Pancreas (tissue), 10 donors: Measurements from ENCODE around the gene IDE. TPM values are rescaled to one million over a fixed set of nuclear protein-coding genes. Genes with fewer than 3 reads are reported as not detected.

Source experiments
- ATAC-seq, 4 donors: fragments of 200-7000 bp; cut with Tn5 transposase; one replicate each; pipeline versions ENCODE4 v1.8.0 to v1.9.1; 2020; ENCODE audit warnings: mild to moderate bottlenecking in 4 of 4, moderate library complexity in 4 of 4
- DNase-seq, 6 donors: peaks; one replicate each; pipeline ENCODE4 v3.0.0-alpha.2; 2020
- FAIRE-seq: peaks from 2 replicates; lab custom pipeline; 2012; peaks lifted over from hg19 to GRCh38; lab: Jason Lieb, UNC
- H3K27ac ChIP-seq, 4 donors: fragments of 200-600 bp; sonication (generic); 1 replicate in 3 of 4; 2 replicates in 1 of 4; pipeline versions ENCODE4 v1.5.0 to v1.8.0; 2020
- H3K27me3 ChIP-seq, 4 donors: fragments of 200-600 bp; one replicate each; pipeline ENCODE4 v1.8.0; 2021
- H3K36me3 ChIP-seq, 3 donors: fragments of 200-600 bp; sonication (generic) in 1 of 3; one replicate each; pipeline versions ENCODE4 v1.5.0 to v1.8.0; 2020 to 2021
- H3K4me1 ChIP-seq, 3 donors: fragments of 200-600 bp; one replicate each; pipeline ENCODE4 v1.8.0; 2021
- H3K4me3 ChIP-seq, 4 donors: fragments of 200-600 bp; sonication (generic) in 2 of 4; one replicate each; pipeline versions ENCODE4 v1.5.0 to v1.8.0; 2020 to 2021
- H3K9me3 ChIP-seq, 4 donors: fragments of 200-600 bp; one replicate each; pipeline ENCODE4 v1.8.0; 2021
- CTCF ChIP-seq, 4 donors: fragments of 200-600 bp; sonication (generic) in 3 of 4; IDR thresholded peaks; one replicate each; pipeline versions ENCODE4 v1.5.0 to v1.8.0; 2021; ENCODE audit warnings: antibody characterized with exemption in 4 of 4
- WGBS, 2 donors: extraction: QIAGEN DNeasy Blood & Tissue Kit; methylation state at CpG; one replicate each; pipeline ENCODE4 v1.1.7; 2013; 5-methylcytosine and 5-hydroxymethylcytosine counted together
- intact Hi-C, 3 donors: fragments of 100-400 bp; cut with DNase I; formaldehyde crosslinking; loops; one replicate each; pipeline versions ENCODE4 v1.11.1 to v1.14.2; 2022
- polyA plus RNA-seq, 2 donors: library from polyadenylated mRNA; stranded (reverse); fragments of 200-250 nt; gene quantifications; one replicate each; pipeline ENCODE4 v1.2.3, GENCODE V29; 2013
- total RNA-seq, 6 donors: library from RNA; stranded (reverse); fragmentation: NEBNext Ultra II Directional in 4 of 6; extraction: Animal tissue kit (Norgen Biotek cat#: 25700) in 4 of 6; gene quantifications; one replicate each; pipeline versions ENCODE4 v1.2.1 to v1.2.4, GENCODE V29; 2021 to 2023
- donor health status: healthy with polysubstance abuse.
- donor health status: DM: no; HTN: no; CAD: no; lungs with moderate emphysema.
- donor health status: DM: no; HTN: no; CAD: no.
- donor health status: control.
- donor health status: control.
- donor health status: Bipolar disorder and iron deficiency.
- donor health status: DM: yes; HTN: yes; CAD: no.
- donor health status: DM: no; HTN: no; CAD: no.
- donor health status: DM: no; HTN: no; CAD: no.
- donor health status: DM: yes; HTN: yes; CAD: no.

IDE gene
- total and polyA plus RNA-seq, 8 donors = 8.2 to 30.3 (median 20.3) TPM

GRCh38 chr10:92567952-92568600 lies 5.8 kb downstream of the IDE start:
- ATAC-seq (peak in 2 of 4 donors; percentile 17 to 47), FAIRE-seq (no peak), DNase-seq (no peak)
- no peaks in the 10 kb centered on the region for H3K27me3 ChIP-seq
- peaks cover 0 to 13% (median 10%) of the 10 kb centered on the region in 3 donors for H3K4me1 ChIP-seq
- intact Hi-C loops = no loop called here
- TF ChIP-seq CTCF (IDR thresholded peaks at IDR 0.05) = no peak
- H3K36me3 ChIP-seq = no peaks in the 10 kb centered on the region
- WGBS, 2 donors = 85 to 95% methylated on average over 4 of the region's 4 CpGs
- H3K27ac ChIP-seq = no peak overlapping the region
- H3K9me3 ChIP-seq = no peaks in the 10 kb centered on the region
- H3K4me3 ChIP-seq = no peak overlapping the region

- Histone ChIP-seq H3K36me3 (no peaks in the 10 kb centered on the region), H3K4me3 (no peak overlapping the region), H3K9me3 (no peaks in the 10 kb centered on the region), H3K27ac (no peak overlapping the region), H3K27me3 (no peaks in the 10 kb centered on the region), H3K4me1 (no peaks in the 10 kb centered on the region)
- DNase-seq (no peak), ATAC-seq (no peak), FAIRE-seq (no peak)
- intact Hi-C loops = no loop called here
- TF ChIP-seq CTCF (IDR thresholded peaks at IDR 0.05) = no peak
These were observed 11.5 kb downstream of the IDE start for GRCh38 chr10:92562424-92562823.

- WGBS, 2 donors = 94 to 98% methylated on average over 4 of the region's 4 CpGs
- DNase-seq (no peak), ATAC-seq (no peak), FAIRE-seq (no peak)
- H3K4me1 ChIP-seq = no peaks in the 10 kb centered on the region
- TF ChIP-seq CTCF (IDR thresholded peaks at IDR 0.05) = no peak
- peaks cover 0 to 5% (median 0%) of the 10 kb centered on the region in 3 donors for H3K36me3 ChIP-seq
- intact Hi-C loops = no loop called here
- no peaks in the 10 kb centered on the region for H3K27me3 ChIP-seq
- H3K9me3 ChIP-seq = no peaks in the 10 kb centered on the region
- no peak overlapping the region for H3K4me3 ChIP-seq
- no peak overlapping the region for H3K27ac ChIP-seq
These were observed 14.8 kb downstream of the IDE start for GRCh38 chr10:92559046-92559445.

GRCh38 chr10:92553959-92554358 lies 19.9 kb downstream of the IDE start:
- no peak for TF ChIP-seq CTCF (IDR thresholded peaks at IDR 0.05)
- H3K4me3 ChIP-seq = no peak overlapping the region
- H3K27me3 ChIP-seq = no peaks in the 10 kb centered on the region
- no peak overlapping the region for H3K27ac ChIP-seq
- no peak for DNase-seq
- no peak for FAIRE-seq
- no peaks in the 10 kb centered on the region for H3K4me1 ChIP-seq
- intact Hi-C loops = no loop called here
- WGBS, 2 donors = 97 to 100% methylated on average over 2 of the region's 2 CpGs
- no peak for ATAC-seq
- peaks cover 0 to 5% (median 0%) of the 10 kb centered on the region in 3 donors for H3K36me3 ChIP-seq
- H3K9me3 ChIP-seq = no peaks in the 10 kb centered on the region

- 83 to 94% methylated on average over 5 of the region's 5 CpGs for WGBS, 2 donors
- Histone ChIP-seq H3K27me3 (no peaks in the 10 kb centered on the region), H3K4me3 (no peak overlapping the region), H3K9me3 (no peaks in the 10 kb centered on the region), H3K27ac (no peak overlapping the region), H3K36me3 (peaks cover 0 to 5% (median 0%) of the 10 kb centered on the region in 3 donors), H3K4me1 (no peaks in the 10 kb centered on the region)
- FAIRE-seq = no peak
- no peak for ATAC-seq
- TF ChIP-seq CTCF (IDR thresholded peaks at IDR 0.05) = no peak
- intact Hi-C loops = no loop called here
- DNase-seq = no peak
These were observed 21.6 kb downstream of the IDE start for GRCh38 chr10:92552310-92552709.
